ENCODE results near the gene SON. TPM values are rescaled to one million over a fixed set of nuclear protein-coding genes. Genes with fewer than 3 reads are reported as not detected.

The SON gene
- total and polyA plus RNA-seq, 2 of the 13 experiments (the other 11 are each of a cell fraction or from before 2014, with no cell fraction given): 61.3 to 78.3 TPM

- TF ChIP-seq HNF1A (IDR thresholded peaks at IDR 0.05; ENCODE audit: low read depth): no peak
- TF ChIP-seq HNF1A (CRISPR knock-in tag; IDR thresholded peaks at IDR 0.05; ENCODE audit: borderline replicate concordance): 0 out of 2 replicates have a peak, but pooled peaks have one; percentile 35
- TF ChIP-seq SUZ12 (IDR thresholded peaks at IDR 0.05; ENCODE audit: low read depth, low read length): no peak
- TF ChIP-seq E2F5 (CRISPR knock-in tag; conservative IDR thresholded peaks at IDR 0.05): peak; percentile 62; the same call in 1 of the 2 replicates
- TF ChIP-seq NCOA2 (CRISPR knock-in tag; IDR thresholded peaks at IDR 0.05): 0 out of 2 replicates have a peak, but pooled peaks have one; percentile 37
- TF ChIP-seq THAP11 (CRISPR knock-in tag; IDR thresholded peaks at IDR 0.05): peak; percentile 68
- TF ChIP-seq GMEB1 (CRISPR knock-in tag; IDR thresholded peaks at IDR 0.05; ENCODE audit: borderline replicate concordance): peak; percentile 76; the same call in 1 of the 2 replicates
- TF ChIP-seq HOXA3 (CRISPR knock-in tag; IDR thresholded peaks at IDR 0.05): peak; percentile 76
- 0 out of 2 replicates have a peak, but pooled peaks have one; percentile 25 for TF ChIP-seq ONECUT2 (CRISPR knock-in tag; IDR thresholded peaks at IDR 0.05)
- 0 out of 2 replicates have a peak, but pooled peaks have one; percentile 30 for TF ChIP-seq ZNF318 (CRISPR knock-in tag; IDR thresholded peaks at IDR 0.05)
- TF ChIP-seq TFDP2 (CRISPR knock-in tag; IDR thresholded peaks at IDR 0.05): peak; percentile 81
Observed at GRCh38 chr21:33588485-33589335, 45.9 kb downstream of the SON start, which contains the start of gene DONSON (continued).

All from HepG2 (cell line).